HG03378 (cell line): Measurements from ENCODE around the gene SMOC2.
"Not testable (repeated sequence)": the region's sequence is repeated elsewhere in the genome, so short reads cannot be mapped to it uniquely, and the experiment has no call there.

Experiments
- ATAC-seq: cut with Tn5 transposase; IDR thresholded peaks from one replicate; pipeline ENCODE4 v1.9.1; 2021; ENCODE audit warnings: mild to moderate bottlenecking, moderate library complexity; ENCODE audit not compliant: unreplicated experiment

The SMOC2 gene

DNA sequence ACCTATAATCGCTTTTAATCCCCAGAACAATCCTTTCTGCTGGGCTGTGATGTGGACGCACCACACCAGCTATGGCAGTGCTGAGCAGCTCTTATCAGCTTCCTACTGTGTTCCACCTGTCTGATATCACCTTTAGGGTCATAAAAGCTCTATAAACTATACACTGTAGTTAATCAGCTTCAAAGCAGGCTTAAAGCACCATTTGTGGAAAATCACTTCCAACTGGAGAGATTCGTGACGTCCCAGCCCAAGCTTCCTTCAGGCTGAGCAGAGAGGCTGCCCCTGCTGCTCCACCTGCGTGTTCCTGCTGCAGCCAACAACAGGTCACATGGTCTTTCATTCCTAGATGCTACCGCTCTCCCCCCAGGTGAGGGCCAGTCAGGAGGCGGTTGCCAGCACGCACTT is 156.5 kb downstream of the SMOC2 start:
- ATAC-seq = no peak

DNA sequence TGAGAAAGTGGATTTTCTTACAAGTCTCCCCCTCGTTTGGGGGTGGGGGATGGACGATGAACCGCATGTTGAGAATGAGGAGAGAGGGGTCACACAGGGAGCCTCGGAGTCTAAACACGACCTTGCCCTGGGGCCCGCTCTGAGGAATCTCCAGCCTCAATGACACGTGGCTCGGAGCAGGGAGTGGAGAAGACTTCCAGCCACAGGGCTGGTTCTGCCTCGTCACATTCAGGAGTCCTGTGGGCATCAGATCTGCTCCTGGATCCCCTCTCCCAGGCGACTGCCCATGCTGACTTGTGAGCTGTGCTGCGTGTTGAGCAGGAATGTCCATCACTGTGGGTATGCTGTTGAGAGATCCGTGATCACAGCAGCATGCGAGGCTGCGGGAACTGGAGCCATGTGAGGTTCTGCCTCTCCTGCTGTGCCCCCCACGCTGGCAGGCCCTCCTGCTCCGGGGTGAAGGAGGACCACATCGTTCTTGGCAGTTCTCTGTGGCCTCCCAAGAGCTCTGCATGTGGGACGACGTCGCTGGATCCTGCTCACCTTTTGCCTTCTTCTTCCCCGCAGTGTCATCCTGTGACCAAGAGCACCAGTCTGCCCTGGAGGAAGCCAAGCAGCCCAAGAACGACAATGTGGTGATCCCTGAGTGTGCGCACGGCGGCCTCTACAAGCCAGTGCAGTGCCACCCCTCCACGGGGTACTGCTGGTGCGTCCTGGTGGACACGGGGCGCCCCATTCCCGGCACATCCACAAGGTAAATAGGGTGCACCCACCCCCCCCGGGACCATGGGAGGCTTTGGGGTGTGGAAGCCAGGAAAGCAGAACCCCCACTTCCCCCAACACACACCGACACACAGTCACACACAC is 157.5 kb downstream of the SMOC2 start:
- ATAC-seq = no peak

DNA sequence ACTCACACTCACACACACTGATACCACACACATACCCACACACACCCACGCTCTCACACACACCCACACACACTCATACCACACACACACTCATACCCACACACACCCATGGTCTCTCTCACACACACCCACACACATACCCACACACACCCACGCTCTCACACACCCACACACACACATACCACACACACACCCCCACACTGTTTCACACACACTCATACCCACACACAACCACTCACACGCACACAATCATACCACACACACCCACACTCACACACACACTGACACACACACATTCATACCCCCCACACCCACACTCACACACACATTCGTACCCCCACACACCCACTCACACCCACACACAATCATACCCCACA is 158.1 kb downstream of the SMOC2 start:
- no peak for ATAC-seq

DNA sequence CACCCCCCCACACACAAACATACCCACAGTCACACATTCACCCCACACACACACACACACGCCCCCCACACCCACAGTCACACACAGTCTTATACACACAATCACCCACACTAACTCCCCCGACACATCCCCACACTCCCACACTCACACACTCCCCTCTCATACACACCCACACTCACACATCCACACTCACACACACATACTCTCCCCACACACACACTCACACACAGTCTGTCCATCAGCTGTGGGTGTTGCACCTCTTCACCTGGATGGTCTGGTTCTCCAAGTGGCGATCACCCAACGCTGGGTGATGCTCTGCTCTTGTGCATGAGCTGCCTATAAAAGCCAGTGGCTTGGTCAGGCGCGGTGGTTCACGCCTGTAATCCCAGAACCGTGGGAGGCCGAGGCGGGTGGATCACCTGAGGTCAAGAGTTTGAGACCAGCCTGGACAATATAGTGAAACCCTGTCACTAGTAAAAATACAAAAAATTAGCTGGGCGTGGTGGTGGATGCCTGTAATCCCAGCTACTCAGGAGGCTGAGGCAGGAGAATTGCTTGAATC is 158.9 kb downstream of the SMOC2 start:
- ATAC-seq = no peak

DNA sequence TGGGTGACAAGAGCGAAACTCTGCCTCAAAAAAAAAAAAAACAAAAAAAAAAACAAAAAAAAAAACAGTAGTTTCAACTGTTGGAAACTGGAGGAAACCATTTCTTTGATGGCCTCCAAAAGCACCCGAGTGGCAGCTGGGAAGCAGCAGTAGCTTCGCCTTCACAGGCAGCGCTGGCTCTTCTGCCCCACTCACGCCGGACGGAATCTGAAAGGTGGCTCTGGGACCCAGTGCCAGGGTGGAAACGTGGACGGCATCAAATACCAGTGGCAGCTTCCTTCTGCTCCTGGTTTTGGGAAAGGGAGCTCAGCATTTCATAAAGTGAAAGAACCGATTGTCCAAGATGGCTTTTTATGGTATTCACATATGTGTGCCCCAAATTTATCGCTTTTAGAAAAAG is 159.4 kb downstream of the SMOC2 start:
- ATAC-seq = no peak

DNA sequence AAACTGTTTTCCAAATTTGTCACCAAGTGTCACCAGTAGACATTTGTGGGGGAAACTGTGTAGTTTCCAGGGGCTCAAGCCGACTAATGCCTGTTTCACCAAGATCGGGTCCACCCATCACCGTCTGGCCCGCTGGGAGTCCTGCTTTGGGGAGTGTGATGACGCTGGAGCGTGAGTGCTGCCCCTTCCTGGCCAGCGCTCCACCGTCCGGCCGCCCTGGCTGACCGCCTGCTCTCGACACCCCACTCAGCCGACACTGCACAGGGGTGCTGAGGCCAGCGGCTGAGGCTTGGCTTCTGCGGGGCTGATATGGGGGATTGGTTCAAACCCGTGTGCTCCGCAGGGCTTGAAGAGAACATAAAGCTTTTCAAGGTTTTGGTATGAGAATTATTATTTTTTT is 160.1 kb downstream of the SMOC2 start:
- ATAC-seq = no peak

DNA sequence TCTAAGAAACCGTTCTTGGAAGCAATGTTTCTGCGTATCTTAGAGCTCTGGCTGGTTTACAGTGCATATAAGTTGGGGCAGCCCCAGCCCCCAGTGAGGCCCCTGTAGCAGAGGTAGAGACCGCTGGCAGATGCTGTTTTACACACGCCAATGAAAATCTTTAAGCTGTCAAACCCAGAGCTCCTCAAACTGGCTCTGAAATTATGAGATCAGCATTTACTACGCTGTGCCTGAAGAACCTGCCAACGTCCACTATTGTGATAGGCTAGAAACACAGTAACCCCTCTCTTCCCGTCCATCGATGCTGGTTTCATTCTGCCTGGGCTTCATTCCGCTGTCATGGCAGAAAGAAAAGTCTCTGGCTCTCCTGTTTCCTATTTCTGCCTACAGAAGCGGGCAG is 160.6 kb downstream of the SMOC2 start:
- no peak for ATAC-seq

DNA sequence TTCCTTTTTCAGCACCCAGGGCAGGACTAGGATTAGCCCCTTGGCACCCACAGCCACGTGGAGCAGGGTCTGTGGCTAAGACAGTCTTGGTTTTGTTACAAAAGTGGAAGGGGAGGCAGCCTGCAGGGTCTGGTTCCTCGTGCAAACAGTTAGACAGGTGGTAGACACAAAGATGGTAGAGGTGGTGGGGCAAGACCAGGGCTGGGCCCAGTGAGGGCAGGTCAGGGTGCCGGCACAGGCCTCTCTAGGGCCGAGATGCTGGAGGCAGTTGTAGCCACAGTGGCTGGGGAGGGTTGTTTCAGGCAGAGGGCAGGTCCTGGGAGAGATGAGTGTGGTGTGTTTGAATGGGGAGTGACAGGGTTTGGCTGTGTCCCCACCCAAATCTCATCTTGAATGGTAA is 161.6 kb downstream of the SMOC2 start:
- no peak for ATAC-seq

DNA sequence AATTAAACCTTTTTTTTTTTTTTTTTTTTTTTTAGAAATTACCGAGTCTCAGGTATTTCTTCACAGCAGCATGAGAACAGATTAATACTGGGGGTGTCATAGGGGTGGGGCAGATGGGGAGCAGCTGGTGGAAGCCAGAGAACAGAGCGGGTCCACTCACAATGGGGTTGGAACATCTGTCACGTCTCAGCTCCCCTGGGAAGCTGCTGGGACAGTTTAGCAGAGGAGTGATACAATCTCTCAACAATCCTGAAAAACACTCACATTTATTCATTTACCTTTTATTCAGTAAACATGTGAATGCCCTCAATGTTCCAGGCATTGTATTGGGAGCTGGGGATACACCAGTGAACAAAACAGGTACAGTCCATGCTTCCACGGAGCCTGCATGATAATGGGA is 162.2 kb downstream of the SMOC2 start:
- no peak for ATAC-seq

DNA sequence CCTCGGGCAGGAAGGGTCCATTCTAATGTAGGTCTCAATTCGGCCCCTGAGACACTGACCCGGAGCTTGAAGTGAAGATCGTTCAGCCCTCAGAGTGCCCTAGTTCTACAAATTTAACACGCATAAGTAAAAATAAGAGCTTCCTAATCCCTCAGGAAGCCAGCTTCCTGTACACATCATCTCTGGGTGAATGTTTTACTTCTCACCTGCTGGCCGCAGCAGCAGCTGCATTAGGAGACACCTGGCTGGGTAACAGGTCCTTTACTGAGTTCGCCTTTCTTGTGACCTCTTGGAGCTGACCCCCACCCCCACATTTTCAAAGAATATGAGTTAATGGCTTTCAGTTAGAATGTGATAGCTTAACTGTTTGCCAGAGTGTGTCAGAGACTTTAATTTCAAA is 165.0 kb downstream of the SMOC2 start:
- no peak for ATAC-seq

DNA sequence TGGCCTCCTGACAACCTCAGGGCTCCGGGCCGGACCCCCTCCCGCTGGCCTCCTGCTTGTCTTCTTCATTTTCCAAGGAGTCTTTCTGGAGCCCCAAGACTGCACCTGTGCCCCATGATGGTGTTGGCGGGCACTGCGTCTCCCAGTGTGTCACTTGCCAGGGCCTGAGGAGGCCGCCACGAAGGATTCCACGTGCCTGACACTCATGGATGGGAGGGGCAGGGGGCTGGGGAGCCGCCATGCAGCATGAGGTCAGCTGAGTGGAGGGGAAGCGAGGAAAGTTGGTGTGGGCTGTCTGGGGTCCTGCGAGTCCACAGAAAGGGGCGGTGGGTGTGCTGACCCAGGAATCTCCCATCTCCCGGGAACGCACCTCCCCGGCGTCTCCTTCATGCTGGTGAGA is 165.7 kb downstream of the SMOC2 start:
- ATAC-seq = no peak

DNA sequence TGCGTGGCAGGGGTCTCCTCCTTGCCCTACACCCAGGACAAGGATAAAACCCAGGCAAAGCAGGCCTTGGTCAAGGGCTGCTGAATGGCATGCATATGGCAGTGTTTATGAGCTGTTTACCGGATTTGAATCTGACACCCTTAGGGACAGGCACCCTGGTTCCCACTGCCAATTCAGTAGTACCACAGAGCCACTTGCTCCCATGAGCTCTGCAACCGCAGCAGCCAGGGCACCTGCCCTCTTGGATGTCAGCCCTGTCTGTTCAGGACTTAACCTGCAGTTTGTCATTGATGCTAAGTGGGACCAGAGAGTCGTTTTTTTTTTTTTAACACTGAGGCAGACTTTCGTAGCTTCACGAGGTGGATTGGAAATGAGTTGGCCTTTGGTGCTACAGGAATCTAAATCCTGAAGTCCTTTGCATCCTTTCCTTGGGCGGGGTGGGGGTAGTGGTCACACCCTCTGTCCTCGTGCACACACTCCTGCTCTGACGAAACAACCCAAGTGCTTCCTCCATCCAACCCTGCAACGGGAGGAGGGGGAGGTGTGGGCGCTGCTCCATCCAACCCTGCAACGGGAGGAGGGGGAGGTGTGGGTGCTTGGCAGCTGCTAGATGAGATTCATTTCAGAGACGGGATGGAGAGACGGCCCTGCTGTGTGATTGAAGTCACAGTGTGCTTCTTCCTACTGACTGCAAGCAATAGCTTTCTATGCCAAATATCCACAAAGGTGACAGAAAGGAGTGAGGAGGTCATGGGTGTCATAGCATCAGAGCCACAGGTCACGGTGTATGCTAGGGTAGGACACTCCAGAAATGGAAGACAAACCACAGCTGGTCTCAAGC is 166.5 kb downstream of the SMOC2 start:
- no peak for ATAC-seq

DNA sequence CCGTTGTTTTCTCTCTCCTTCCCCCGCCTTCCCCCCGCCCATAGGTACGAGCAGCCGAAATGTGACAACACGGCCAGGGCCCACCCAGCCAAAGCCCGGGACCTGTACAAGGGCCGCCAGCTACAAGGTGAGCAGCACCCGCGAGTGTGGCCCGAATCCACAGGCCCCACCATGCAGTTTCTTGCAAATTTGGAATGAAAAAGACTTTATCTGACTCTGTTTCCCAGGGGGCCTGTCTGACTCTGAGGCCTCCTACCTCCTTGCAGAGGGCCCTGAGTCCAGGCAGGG is 167.1 kb downstream of the SMOC2 start:
- no peak for ATAC-seq

DNA sequence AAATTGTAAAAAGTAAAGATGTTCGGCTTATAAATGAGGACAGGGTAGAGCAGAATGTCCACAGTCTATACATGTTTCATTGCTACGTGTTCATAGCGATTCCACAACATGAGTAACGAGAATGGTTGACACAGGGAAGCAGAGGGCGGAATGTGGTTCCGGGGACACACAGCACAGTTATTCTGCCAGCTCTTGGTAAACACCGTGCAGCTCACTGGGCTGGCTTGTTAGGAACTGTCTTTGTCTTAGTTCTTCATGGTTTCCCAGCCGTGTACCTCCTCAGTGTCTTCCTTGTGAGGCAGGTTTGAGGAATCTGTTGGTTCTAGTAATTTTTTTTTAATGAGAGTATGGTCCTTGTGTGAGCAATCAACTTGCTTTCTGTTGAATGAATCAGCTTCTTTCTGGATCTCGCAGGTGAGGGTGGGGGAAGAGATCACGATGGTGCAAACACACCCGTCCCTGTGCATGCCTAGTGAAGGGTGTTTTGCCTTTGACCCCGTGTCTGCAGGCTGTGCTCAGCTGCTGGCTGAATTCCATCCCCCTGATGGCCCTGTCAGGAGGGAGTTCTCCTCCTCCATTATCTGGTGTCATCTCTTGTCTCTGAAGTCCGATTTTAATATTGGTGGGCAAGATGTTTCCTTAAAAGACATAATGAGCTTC is 168.2 kb downstream of the SMOC2 start:
- no peak for ATAC-seq

DNA sequence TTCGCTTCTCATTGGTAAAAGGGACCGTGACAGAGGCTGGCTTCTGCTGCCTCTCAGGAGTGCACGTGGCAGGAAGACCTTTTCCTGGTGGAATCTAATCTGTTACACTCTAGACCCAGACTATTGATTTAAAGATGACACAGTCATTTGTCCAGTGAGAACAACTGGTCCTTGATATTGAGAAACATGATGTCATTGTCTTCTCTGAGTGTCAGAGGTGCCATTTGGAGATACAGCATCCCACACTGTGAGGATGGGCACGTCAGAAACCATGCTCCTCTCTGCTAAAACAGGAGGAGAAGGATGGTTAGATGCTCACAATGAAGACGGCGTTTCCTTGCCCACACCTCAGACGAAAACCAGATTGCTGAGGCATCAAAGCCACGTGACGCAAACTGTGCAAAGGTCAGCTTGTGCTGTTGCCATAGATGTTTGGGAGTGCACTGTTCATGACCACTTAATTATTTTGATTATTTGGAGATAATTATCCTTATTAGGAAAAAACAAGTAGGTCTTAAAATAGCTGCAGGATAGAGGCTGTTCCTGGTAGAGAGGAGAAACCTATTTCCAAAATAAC is 169.0 kb downstream of the SMOC2 start:
- ATAC-seq = no peak

DNA sequence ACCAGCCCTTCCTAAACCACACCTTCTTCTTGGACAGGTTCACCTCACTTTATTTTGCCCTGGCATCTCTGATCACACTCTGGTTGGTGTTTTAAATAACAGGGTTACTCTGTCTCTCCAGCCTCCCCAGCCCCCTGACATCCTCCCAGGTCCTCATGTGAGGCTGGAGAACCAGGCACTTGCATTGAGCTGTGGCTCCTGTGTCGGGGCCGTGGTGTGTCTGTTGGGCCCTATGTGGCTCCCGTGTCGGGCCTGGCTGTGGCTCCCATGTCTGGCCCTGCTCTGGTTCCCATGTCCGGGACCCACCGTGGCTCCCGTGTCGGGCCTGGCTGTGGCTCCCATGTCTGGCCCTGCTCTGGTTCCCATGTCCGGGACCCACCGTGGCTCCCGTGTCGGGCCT is 170.0 kb downstream of the SMOC2 start:
- not testable (repeated sequence) for ATAC-seq

DNA sequence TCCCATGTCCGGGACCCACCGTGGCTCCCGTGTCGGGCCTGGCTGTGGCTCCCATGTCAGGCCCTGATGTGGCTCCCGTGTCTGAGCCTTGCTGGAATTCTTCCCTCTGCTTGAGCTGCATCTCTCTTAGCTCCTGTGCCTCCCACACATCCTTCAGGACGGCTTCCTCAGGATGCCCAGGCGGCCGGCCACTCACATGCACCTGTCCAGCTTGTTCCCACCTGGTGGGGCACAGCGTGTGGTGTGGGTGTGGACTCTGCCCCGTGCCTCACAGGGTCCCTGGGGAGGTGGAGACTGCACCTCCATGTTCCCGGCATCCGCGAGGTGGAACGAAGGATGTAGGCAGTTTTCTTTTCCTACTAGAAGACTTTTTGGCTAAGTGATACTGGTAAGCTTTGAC is 170.7 kb downstream of the SMOC2 start:
- no peak for ATAC-seq

DNA sequence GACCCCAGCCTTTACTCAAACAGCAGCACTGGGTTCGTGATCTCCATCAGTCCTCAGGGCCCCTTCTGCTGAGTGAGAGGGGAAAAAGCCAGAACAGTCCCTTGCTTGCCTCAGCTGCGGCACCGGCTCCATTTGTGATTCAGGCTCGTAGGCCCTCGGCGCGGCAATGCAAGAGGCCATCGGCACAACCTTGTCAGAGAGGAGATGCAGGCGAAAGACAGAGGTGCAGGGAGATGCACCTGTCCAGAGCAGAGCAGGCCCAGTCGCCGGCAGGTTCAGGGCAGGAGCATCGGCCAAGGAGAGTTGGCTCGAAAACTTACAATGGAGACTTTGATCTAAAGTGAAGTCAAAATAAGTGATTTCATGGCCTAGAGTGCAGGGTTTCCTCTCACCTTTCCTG is 171.6 kb downstream of the SMOC2 start:
- no peak for ATAC-seq

DNA sequence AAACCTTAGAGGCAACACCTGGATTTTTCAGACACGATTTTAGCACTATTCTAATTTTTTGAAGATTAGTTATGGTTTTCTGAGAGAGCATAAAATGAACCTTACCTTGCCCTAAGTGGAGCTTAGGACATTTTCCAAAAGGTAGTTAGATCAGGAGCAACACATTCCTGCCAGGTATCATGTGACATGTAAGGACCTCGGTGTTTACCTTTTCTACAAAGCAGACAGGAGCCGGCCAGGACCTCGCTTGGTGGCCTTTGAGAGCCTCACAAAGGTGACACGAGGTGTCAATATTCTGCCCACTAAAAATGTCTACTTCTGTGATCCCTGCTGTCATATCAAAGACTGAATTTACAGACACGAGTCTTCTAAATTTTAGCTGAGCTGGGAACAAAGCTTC is 174.9 kb downstream of the SMOC2 start:
- ATAC-seq = no peak

DNA sequence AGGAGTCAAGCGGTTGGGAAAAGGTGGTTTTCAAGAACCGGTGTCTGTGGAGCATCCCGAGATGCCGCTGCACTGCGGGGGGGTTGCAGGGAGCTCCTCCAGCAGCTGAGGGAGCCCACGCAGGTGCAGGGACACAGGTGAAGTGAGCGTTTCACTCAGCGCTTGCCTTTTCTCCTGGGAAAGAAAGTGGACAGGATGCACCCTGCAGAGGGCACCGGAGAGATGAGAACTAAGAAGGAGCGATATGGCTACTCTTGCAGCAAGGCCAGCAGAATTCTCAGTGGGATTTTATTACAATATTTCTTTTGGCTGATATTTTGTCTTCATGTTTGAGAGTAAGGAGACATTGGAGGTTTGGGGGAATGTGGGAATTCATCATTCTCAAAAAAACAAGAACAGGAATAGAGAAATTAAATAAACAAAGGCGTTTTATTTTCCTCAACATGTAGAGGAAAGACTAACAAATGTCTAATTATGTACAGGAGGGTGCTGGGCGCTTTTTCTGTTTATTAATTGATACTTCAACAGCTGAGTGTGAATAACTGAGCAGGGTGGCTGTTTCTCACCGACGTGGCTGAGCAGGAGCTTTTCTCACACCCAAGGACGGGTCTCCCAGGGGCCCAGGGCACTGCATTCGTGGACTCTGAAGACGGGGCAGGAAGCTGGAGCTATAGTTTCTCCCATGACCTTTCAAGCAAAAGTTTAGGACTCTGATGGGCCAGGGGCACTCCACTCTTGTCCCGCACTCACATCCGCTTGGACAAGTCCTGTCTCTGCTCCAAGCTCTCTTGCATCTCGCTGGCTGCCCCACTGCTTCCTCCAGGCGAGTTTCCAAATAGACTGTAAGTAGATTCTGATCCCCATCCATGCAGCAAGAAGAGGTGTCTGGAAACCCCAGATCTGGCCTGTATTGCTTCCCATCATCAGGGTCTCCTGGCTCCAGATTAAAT is 176.1 kb downstream of the SMOC2 start:
- ATAC-seq = no peak
